GM13977 (cell line): ENCODE measurements around the gene ARF5.

Source experiments
- DNase-seq: peaks from one replicate; pipeline ENCODE4 v3.0.0; 2012; ENCODE audit warnings: low spot score
- CTCF ChIP-seq: IDR thresholded peaks from 2 replicates; pipeline ENCODE4 v1.5.1; 2012; ENCODE audit warnings: mild to moderate bottlenecking, control low read depth; ENCODE audit not compliant: insufficient read depth; ENCODE audit errors: extremely low read depth, missing control alignments
- in situ Hi-C: fragments of 300-500 bp; cut with MboI; formaldehyde crosslinking; loops from one replicate; pipeline ENCODE4 v1.12.0; 2022; ENCODE audit warnings: low sequenced_read_pairs, low pct_unique_long_range_greater_than_20kb, mixed read lengths, inconsistent platforms; ENCODE audit not compliant: unreplicated experiment

Gene ARF5

DNA sequence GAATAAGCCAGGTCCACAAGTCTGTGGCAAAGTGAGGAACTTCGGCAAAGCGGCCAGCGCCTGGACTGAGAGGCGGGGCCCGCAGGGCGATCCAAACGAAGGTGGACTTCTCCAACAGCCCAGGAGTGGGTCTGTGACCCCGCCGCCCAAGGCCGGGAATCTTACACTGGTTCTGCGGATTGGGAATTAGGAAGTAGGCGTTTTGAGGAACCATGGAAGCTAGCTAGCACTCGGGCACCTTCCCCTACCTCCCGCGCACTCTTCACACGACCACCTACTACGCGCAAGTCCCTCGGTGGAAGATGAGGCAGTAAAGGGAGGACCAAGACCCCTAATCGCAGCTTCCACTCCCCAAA lies 570 bp upstream of the ARF5 start:
- no peak for TF ChIP-seq CTCF
- DNase-seq = no peak
- in situ Hi-C loops = no loop called here

DNA sequence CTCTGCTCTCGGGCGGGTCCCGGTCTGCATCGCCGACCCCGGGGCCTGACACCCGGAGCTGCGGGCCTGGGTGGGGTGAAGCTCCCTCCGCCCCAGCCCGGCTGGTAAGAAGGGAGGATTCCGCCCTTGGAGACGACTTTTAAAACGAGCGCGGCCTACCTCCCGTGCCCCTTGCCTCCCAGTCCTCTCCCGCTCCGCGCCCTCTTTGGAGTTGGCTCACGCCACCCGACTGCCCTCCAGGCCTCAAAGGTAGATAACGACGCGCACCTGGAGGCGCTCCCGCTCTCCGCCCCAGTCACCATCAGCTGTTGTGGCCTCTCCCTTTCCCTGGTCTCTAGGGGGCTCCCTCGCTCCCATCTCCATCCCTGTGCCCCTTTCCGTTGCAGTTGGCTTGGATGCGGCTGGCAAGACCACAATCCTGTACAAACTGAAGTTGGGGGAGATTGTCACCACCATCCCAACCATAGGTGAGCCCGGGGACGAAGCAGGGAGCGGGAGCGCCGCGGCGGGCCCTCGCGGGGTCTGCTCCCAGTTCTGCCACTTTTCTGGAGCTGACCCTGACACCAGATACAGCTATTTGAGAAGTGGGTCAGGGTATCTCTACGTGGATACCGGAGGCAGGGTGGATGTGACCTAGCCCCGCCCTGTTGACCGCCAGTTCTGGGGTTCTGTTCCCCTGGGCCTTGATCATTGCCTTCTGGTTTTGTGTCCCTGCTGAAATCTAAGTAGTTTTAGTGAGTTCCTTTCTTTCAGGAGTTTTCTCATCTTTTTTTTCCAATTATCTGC lies 679 bp downstream of the ARF5 start:
- TF ChIP-seq CTCF = peak; percentile 65
- in situ Hi-C loops = no loop called here
- DNase-seq = peak; percentile 65

DNA sequence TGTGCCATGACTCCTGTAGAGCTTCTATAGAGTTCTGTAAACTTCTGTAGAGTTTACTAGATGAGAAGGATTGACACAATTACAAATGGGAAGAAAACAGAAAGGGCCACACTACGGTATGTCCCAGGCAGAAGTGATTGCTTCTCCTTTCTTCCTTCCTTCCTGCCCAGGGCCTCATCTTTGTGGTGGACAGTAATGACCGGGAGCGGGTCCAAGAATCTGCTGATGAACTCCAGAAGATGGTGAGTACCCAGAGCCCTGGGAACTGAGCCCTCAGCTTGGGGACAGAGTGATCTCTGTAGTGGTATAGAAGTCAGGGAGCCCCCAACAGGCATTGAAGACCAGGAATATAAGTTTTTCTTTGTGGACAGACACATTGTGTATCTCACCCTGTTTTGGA lies 1.7 kb downstream of the ARF5 start:
- no peak for DNase-seq
- no peak for TF ChIP-seq CTCF
- in situ Hi-C loops = no loop called here

- TF ChIP-seq CTCF = no peak
These were observed 3.0 kb downstream of the ARF5 start for GRCh38 chr7:127591189-127591588.

GRCh38 chr7:127591591-127591990 lies 3.4 kb downstream of the ARF5 start:
- in situ Hi-C loops = no loop called here
- no peak for DNase-seq
- no peak for TF ChIP-seq CTCF

More at GRCh38 chr7:127591189-127591588, 3.0 kb downstream of the ARF5 start:
- in situ Hi-C loops = no loop called here
- DNase-seq = no peak

- in situ Hi-C loops = no loop called here
These were observed 4.3 kb downstream of the ARF5 start for GRCh38 chr7:127592550-127592949.

More at GRCh38 chr7:127592550-127592949, 4.3 kb downstream of the ARF5 start:
- TF ChIP-seq CTCF = no peak
- DNase-seq = no peak
